HepG2 (cell line): ENCODE data around the gene ZNRD2. TPM values are rescaled to one million over a fixed set of nuclear protein-coding genes. Genes with fewer than 3 reads are reported as not detected.

ENCODE experiments used
- ATAC-seq: fragments of 200-7000 bp; cut with Tn5 transposase; 3 replicates; pipeline ENCODE4 v1.9.1; 2020; ENCODE audit warnings: mild to moderate bottlenecking, moderate library complexity
- BruUV-seq: library from RNA; stranded (reverse); fragments of 400-500 nt; replicated peaks from 2 replicates; lab custom pipeline; 2021; lab: Mats Ljungman, UMichigan
- CTCF ChIA-PET: fragments of 300-600 bp; formaldehyde crosslinking; extraction: SDS; loops from one replicate; lab custom pipeline; 2021; ENCODE audit warnings: low total read pairs, inconsistent platforms, low intra/inter-chr PET ratio; lab: Yijun Ruan, JAX
- POLR2A ChIA-PET: fragments of 350-600 bp; sonication (Branson Sonifier 250); formaldehyde crosslinking; loops from one replicate; lab custom pipeline; 2020; ENCODE audit warnings: antibody characterized with exemption, inconsistent platforms; lab: Yijun Ruan, JAX
- DNase-seq: peaks from one replicate; pipeline ENCODE4 v3.0.0-alpha.2; 2015; ENCODE audit warnings: low spot score
- FAIRE-seq: peaks from 3 replicates; lab custom pipeline; 2011; peaks lifted over from hg19 to GRCh38; lab: Jason Lieb, UNC
- H2AFZ ChIP-seq: one replicate; pipeline ENCODE4 v1.6.1; 2011; ENCODE audit warnings: low read length, inconsistent platforms
- H3K27ac ChIP-seq: fragments of 300-600 bp; 3 replicates; pipeline ENCODE4 v1.8.0; 2011; ENCODE audit warnings: mixed run types, mild to moderate bottlenecking, mixed read lengths, low read length, inconsistent platforms; ENCODE audit not compliant: insufficient read depth; ENCODE audit errors: extremely low read length
- H3K27me3 ChIP-seq, 2 experiments: fragments of 200-600 bp in 1 of 2; 2 replicates in 1 of 2; 3 replicates in 1 of 2; pipeline versions ENCODE4 v1.6.0 to v1.8.0; 2011; ENCODE audit warnings: low read length in 2 of 2, mild to moderate bottlenecking in 2 of 2, moderate library complexity in 2 of 2, inconsistent platforms in 1 of 2; ENCODE audit not compliant: insufficient read depth in 2 of 2, control insufficient read depth in 1 of 2
- H3K36me3 ChIP-seq, 2 experiments: fragments of 200-600 bp in 1 of 2; replicated peaks in 1 of 2; 2 replicates in 1 of 2; 3 replicates in 1 of 2; pipeline versions ENCODE4 v1.5.1 to v1.8.0; 2011; ENCODE audit warnings: low read length in 2 of 2, inconsistent platforms in 1 of 2; ENCODE audit not compliant: insufficient read depth in 2 of 2, control insufficient read depth in 1 of 2
- H3K4me1 ChIP-seq: 2 replicates; pipeline ENCODE4 v1.5.1; 2012; ENCODE audit warnings: low read length, inconsistent platforms; ENCODE audit not compliant: insufficient read depth
- H3K4me2 ChIP-seq: 2 replicates; pipeline ENCODE4 v1.6.0; 2011; ENCODE audit warnings: low read depth, low read length, inconsistent platforms
- H3K4me3 ChIP-seq, 3 experiments: fragments of 200-600 bp in 1 of 3; sonication (generic), shearing (Covaris generic) in 1 of 3; replicated peaks in 1 of 3; 2 replicates each; pipeline ENCODE4 v1.5.1; 2011 to 2016; ENCODE audit warnings: low read length in 3 of 3, inconsistent platforms in 2 of 3, low read depth in 2 of 3, mild to moderate bottlenecking in 2 of 3, control low read depth in 1 of 3, mixed read lengths in 1 of 3; ENCODE audit not compliant: insufficient read depth in 1 of 3
- H3K79me2 ChIP-seq: one replicate; pipeline ENCODE4 v1.6.1; 2011; ENCODE audit warnings: low read length, inconsistent platforms; ENCODE audit not compliant: insufficient read depth
- H3K9ac ChIP-seq: 2 replicates; pipeline ENCODE4 v1.6.0; 2011; ENCODE audit warnings: mild to moderate bottlenecking, low read depth, low read length, inconsistent platforms; ENCODE audit not compliant: insufficient read depth
- H3K9me3 ChIP-seq: 2 replicates; pipeline ENCODE4 v1.5.1; 2012; ENCODE audit warnings: mild to moderate bottlenecking, low read length
- H4K20me1 ChIP-seq: 2 replicates; pipeline ENCODE4 v1.6.0; 2011; ENCODE audit warnings: inconsistent platforms, mild to moderate bottlenecking, low read length, moderate library complexity; ENCODE audit not compliant: insufficient read depth
- AGO2 ChIP-seq: fragments of 200-400 bp; formaldehyde crosslinking; optimal IDR thresholded peaks from 2 replicates; pipeline ENCODE3; 2017; ENCODE audit warnings: mild to moderate bottlenecking, low read depth, low read length, moderate library complexity
- BHLHE40 ChIP-seq: IDR thresholded peaks from 2 replicates; pipeline ENCODE4 v1.6.1; 2011; ENCODE audit warnings: low read length, improper control_type of control experiment
- IRF2 ChIP-seq: IDR thresholded peaks from 2 replicates; pipeline ENCODE4 v1.6.1; 2018; ENCODE audit warnings: missing genetic modification reagents, missing compliant biosample characterization
- MAZ ChIP-seq, 2 experiments: sonication (generic) in 1 of 2; formaldehyde crosslinking in 1 of 2; IDR thresholded peaks; 2 replicates each; pipeline versions ENCODE4 v1.5.0 to v1.6.1; 2012 to 2020; ENCODE audit warnings: low read depth in 2 of 2, mild to moderate bottlenecking in 2 of 2, borderline replicate concordance in 1 of 2, improper control_type of control experiment in 1 of 2, low read length in 1 of 2, missing genetic modification reagents in 1 of 2, moderate library complexity in 1 of 2
- RBFOX2 ChIP-seq: fragments of 200-400 bp; formaldehyde crosslinking; IDR thresholded peaks from 2 replicates; pipeline ENCODE4 v1.6.1; 2017; ENCODE audit warnings: low read depth, mild to moderate bottlenecking, low read length
- RBM22 ChIP-seq: fragments of 200-400 bp; formaldehyde crosslinking; optimal IDR thresholded peaks from 2 replicates; pipeline ENCODE3; 2017; ENCODE audit warnings: mild to moderate bottlenecking, low read length, moderate library complexity
- SAP130 ChIP-seq: IDR thresholded peaks from 2 replicates; pipeline ENCODE4 v1.6.1; 2016; ENCODE audit warnings: low read depth
- SNAPC2 ChIP-seq: sonication (generic); formaldehyde crosslinking; IDR thresholded peaks from 2 replicates; pipeline ENCODE4 v1.8.1; 2022; ENCODE audit warnings: mild to moderate bottlenecking, missing genetic modification reagents
- U2AF2 ChIP-seq: fragments of 200-400 bp; formaldehyde crosslinking; IDR thresholded peaks from 2 replicates; pipeline ENCODE4 v1.6.1; 2017; ENCODE audit warnings: low read depth, mild to moderate bottlenecking, low read length
- ZBTB25 ChIP-seq: IDR thresholded peaks from 2 replicates; pipeline ENCODE4 v1.6.1; 2018; ENCODE audit warnings: missing genetic modification reagents
- ZFP82 ChIP-seq: sonication (generic); formaldehyde crosslinking; IDR thresholded peaks from 2 replicates; pipeline ENCODE4 v1.5.1; 2020; ENCODE audit warnings: mild to moderate bottlenecking, missing genetic modification reagents, borderline replicate concordance
- ZNF24 ChIP-seq: fragments of 450-650 bp; IDR thresholded peaks from 2 replicates; pipeline ENCODE4 v1.6.1; 2017; ENCODE audit warnings: antibody characterized with exemption, mild to moderate bottlenecking
- ZNF264 ChIP-seq: sonication (generic); formaldehyde crosslinking; IDR thresholded peaks from 2 replicates; pipeline ENCODE4 v1.4.0; 2020; ENCODE audit warnings: missing genetic modification reagents
- ZNF629 ChIP-seq: sonication (generic); formaldehyde crosslinking; conservative IDR thresholded peaks from 2 replicates; pipeline ENCODE4 v1.5.0; 2020; ENCODE audit warnings: missing genetic modification reagents
- ZNF766 ChIP-seq: sonication (generic); formaldehyde crosslinking; IDR thresholded peaks from 2 replicates; pipeline ENCODE4 v1.5.0; 2020; ENCODE audit warnings: missing genetic modification reagents, borderline replicate concordance
- ZSCAN31 ChIP-seq: sonication (generic); formaldehyde crosslinking; IDR thresholded peaks from 2 replicates; pipeline ENCODE4 v1.5.0; 2020; ENCODE audit warnings: low read depth, mild to moderate bottlenecking, missing genetic modification reagents
- WGBS: methylation state at CpG from one replicate; pipeline ENCODE4 v1.1.6; 2017; ENCODE audit warnings: low lambda C conversion rate; 5-methylcytosine and 5-hydroxymethylcytosine counted together
- in situ Hi-C: cut with HindIII; loops from 2 replicates; pipeline ENCODE4 v1.10.0; 2017; ENCODE audit warnings: low pct_unique_long_range_greater_than_20kb; ENCODE audit not compliant: extremely low pct_ligation_motif_present
- intact Hi-C: fragments of 100-400 bp; cut with micrococcal nuclease; formaldehyde crosslinking; loops from one replicate; pipeline ENCODE4 v1.10.0; 2022; ENCODE audit not compliant: unreplicated experiment
- polyA plus RNA-seq, 8 experiments: library from polyadenylated mRNA; depleted of rRNA in 3 of 8; stranded (reverse) in 7 of 8; unstranded in 1 of 8; fragments of >200 nt; fragmentation: Illumina TruSeq in 4 of 8; extraction: Trizol in 4 of 8; gene quantifications; 2 replicates each; pipeline versions ENCODE4 v1.2.1 to v1.2.3, GENCODE V29; 2011 to 2016; ENCODE audit warnings: low read depth in 4 of 8, missing spikeins in 1 of 8, mixed read lengths in 1 of 8; ENCODE audit not compliant: insufficient read depth in 1 of 8
- total RNA-seq, 5 experiments: library from RNA; depleted of rRNA; stranded (reverse); fragments of >200 nt; fragmentation: Illumina TruSeq; extraction: Trizol; gene quantifications; 2 replicates each; pipeline ENCODE4 v1.2.3, GENCODE V29; 2016; ENCODE audit warnings: low read depth in 1 of 5
- TF ChIP-seq, protein P1 (sequence below): sonication (generic); formaldehyde crosslinking; IDR thresholded peaks from 2 replicates; pipeline ENCODE4 v1.5.0; 2020; ENCODE audit warnings: mild to moderate bottlenecking, missing genetic modification reagents

Gene ZNRD2
- total and polyA plus RNA-seq, 2 of the 13 experiments (the other 11 are each of a cell fraction or from before 2014, with no cell fraction given) = 29.2 to 34.0 TPM

GRCh38 chr11:65599955-65600246, 29.6 kb downstream of the ZNRD2 start:
- no peak overlapping the region for H3K4me2 ChIP-seq
- H3K79me2 ChIP-seq = no peaks in the 10 kb centered on the region
- WGBS = 100% methylated on average over 1 of the region's 6 CpGs
- peaks cover 14 to 36% of the 10 kb centered on the region in 2 experiments for H3K36me3 ChIP-seq
- H3K27me3 ChIP-seq = no peaks in the 10 kb centered on the region
- H3K9ac ChIP-seq = no peak overlapping the region
- no peak overlapping the region for H3K4me3 ChIP-seq
- CTCF ChIA-PET = no interaction called here
- POLR2A ChIA-PET = interaction anchor here (0.6 to 6.0 kb wide), 3 partner anchors 11 to 63 kb away, joined by 3 to 47 read pairs (median 3); partner anchors contain the start of genes MAP3K11 and PCNX3
- in situ Hi-C loops (no loop called here), intact Hi-C loops (no loop called here)
- H3K27ac ChIP-seq = no peak overlapping the region
- 0 out of 2 replicates have a peak, but pooled peaks cover 3% of the 10 kb centered on the region for H4K20me1 ChIP-seq
- H2AFZ ChIP-seq = no peak overlapping the region
- no peaks in the 10 kb centered on the region for H3K4me1 ChIP-seq
- no TSS peak for BruUV-seq
- no peak for DNase-seq
- TF ChIP-seq ZNF629 (CRISPR knock-in tag) = no peak
- peak; percentile 57; the same call in 1 of the 2 replicates for TF ChIP-seq RBFOX2
- peak; percentile 60 for TF ChIP-seq RBM22
- peak; percentile 11 for TF ChIP-seq AGO2
- no peak for TF ChIP-seq SAP130
- TF ChIP-seq IRF2 (CRISPR knock-in tag) = no peak
- ATAC-seq = 0 out of 3 replicates have a peak, but pooled peaks have one; percentile 4
- no peak for FAIRE-seq
- no peaks in the 10 kb centered on the region for H3K9me3 ChIP-seq

GRCh38 chr11:65604258-65604657, 34.0 kb downstream of the ZNRD2 start:
- POLR2A ChIA-PET = interaction anchor here (0.6 to 6.0 kb wide), 6 partner anchors 9 to 44 kb away, joined by 3 to 47 read pairs (median 6); partner anchors contain the start of genes FAM89B, KCNK7, MAP3K11 and PCNX3
- Histone ChIP-seq H3K36me3 (peaks cover 23 to 55% of the 10 kb centered on the region in 2 experiments), H3K4me1 (no peaks in the 10 kb centered on the region), H3K9ac (no peak overlapping the region), H4K20me1 (no peaks in the 10 kb centered on the region; the same call in 1 of the 2 replicates), H3K9me3 (no peaks in the 10 kb centered on the region), H3K27ac (no peak overlapping the region), H3K4me3 (no peak overlapping the region), H3K4me2 (no peak overlapping the region), H2AFZ (no peak overlapping the region), H3K79me2 (no peaks in the 10 kb centered on the region), H3K27me3 (no peaks in the 10 kb centered on the region)
- 100% methylated on average over 1 of the region's 1 CpG for WGBS
- in situ Hi-C loops (no loop called here), intact Hi-C loops (no loop called here)
- DNase-seq (no peak), FAIRE-seq (no peak), ATAC-seq (no peak)
- BruUV-seq = TSS peak; percentile 6
- CTCF ChIA-PET = no interaction called here
- TF ChIP-seq, protein P1, sequence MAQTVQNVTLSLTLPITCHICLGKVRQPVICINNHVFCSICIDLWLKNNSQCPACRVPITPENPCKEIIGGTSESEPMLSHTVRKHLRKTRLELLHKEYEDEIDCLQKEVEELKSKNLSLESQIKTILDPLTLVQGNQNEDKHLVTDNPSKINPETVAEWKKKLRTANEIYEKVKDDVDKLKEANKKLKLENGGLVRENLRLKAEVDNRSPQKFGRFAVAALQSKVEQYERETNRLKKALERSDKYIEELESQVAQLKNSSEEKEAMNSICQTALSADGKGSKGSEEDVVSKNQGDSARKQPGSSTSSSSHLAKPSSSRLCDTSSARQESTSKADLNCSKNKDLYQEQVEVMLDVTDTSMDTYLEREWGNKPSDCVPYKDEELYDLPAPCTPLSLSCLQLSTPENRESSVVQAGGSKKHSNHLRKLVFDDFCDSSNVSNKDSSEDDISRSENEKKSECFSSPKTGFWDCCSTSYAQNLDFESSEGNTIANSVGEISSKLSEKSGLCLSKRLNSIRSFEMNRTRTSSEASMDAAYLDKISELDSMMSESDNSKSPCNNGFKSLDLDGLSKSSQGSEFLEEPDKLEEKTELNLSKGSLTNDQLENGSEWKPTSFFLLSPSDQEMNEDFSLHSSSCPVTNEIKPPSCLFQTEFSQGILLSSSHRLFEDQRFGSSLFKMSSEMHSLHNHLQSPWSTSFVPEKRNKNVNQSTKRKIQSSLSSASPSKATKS (CRISPR knock-in tag) = no peak
- TF ChIP-seq ZNF766 (CRISPR knock-in tag) (no peak), BHLHE40 (no peak), ZFP82 (CRISPR knock-in tag) (no peak), ZNF24 (no peak), ZBTB25 (CRISPR knock-in tag) (no peak), U2AF2 (no peak), ZSCAN31 (CRISPR knock-in tag) (no peak), ZNF264 (CRISPR knock-in tag) (no peak), SNAPC2 (CRISPR knock-in tag) (no peak), MAZ (IDR thresholded peaks at IDR 0.05; ENCODE audit: borderline replicate concordance, low read depth, low read length) (no peak), MAZ (CRISPR knock-in tag; IDR thresholded peaks at IDR 0.05; ENCODE audit: low read depth) (no peak)
